HEK293 (cell line): ENCODE measurements around the gene LTV1.

ENCODE experiments used
- CTCF ChIP-seq: fragments of 450-650 bp; formaldehyde crosslinking; IDR thresholded peaks from 2 replicates; pipeline ENCODE4 v1.5.1; 2016; ENCODE audit warnings: missing biosample characterization, missing genetic modification characterization
- PATZ1 ChIP-seq: fragments of 450-650 bp; formaldehyde crosslinking; IDR thresholded peaks from 2 replicates; pipeline ENCODE4 v1.5.1; 2016; ENCODE audit warnings: missing biosample characterization, missing genetic modification characterization
- PRDM10 ChIP-seq: fragments of 450-650 bp; formaldehyde crosslinking; IDR thresholded peaks from 2 replicates; pipeline ENCODE4 v1.5.1; 2016; ENCODE audit warnings: missing biosample characterization, missing genetic modification characterization
- YY1 ChIP-seq: fragments of 450-650 bp; formaldehyde crosslinking; IDR thresholded peaks from 2 replicates; pipeline ENCODE4 v1.5.1; 2018; ENCODE audit warnings: missing biosample characterization, missing genetic modification characterization
- ZNF112 ChIP-seq: fragments of 450-650 bp; formaldehyde crosslinking; IDR thresholded peaks from 2 replicates; pipeline ENCODE4 v1.5.0; 2017; ENCODE audit warnings: missing biosample characterization, missing genetic modification characterization
- ZNF146 ChIP-seq: fragments of 450-650 bp; formaldehyde crosslinking; IDR thresholded peaks from 2 replicates; pipeline ENCODE4 v1.5.1; 2016; ENCODE audit warnings: missing biosample characterization, missing genetic modification characterization
- ZNF37A ChIP-seq: fragments of 450-650 bp; IDR thresholded peaks from 2 replicates; pipeline ENCODE4 v1.5.1; 2018; ENCODE audit warnings: missing biosample characterization, missing genetic modification characterization
- ZNF692 ChIP-seq: fragments of 450-650 bp; formaldehyde crosslinking; IDR thresholded peaks from 2 replicates; pipeline ENCODE4 v1.5.1; 2016; ENCODE audit warnings: missing biosample characterization, missing genetic modification characterization
- ZNF747 ChIP-seq: fragments of 450-650 bp; formaldehyde crosslinking; IDR thresholded peaks from 2 replicates; pipeline ENCODE4 v1.5.1; 2016; ENCODE audit warnings: missing biosample characterization, missing genetic modification characterization

- TF ChIP-seq PRDM10 (tag by site-specific recombination) (peak; percentile 31; the same call in 1 of the 2 replicates), ZNF692 (no peak), PATZ1 (tag by site-specific recombination) (no peak), CTCF (tag by site-specific recombination) (no peak), ZNF112 (no peak), YY1 (tag by site-specific recombination) (no peak), ZNF146 (tag by site-specific recombination) (no peak), ZNF747 (tag by site-specific recombination) (no peak), ZNF37A (no peak)
These were observed 42.0 kb downstream of the LTV1 start for GRCh38 chr6:143885116-143885515.
